ENCODE data around the gene MZF1. TPM values are rescaled to one million over a fixed set of nuclear protein-coding genes. Genes with fewer than 3 reads are reported as not detected.

MZF1 gene
- total RNA-seq, 2 experiments from 2014 or later: 30.0 to 39.1 TPM

- peak within 1 kb of the TSS; percentile 87 for H3K4me3 ChIP-seq (ENCODE audit: low read depth, low read length, poor library complexity, severe bottlenecking)
- H2AFZ ChIP-seq (ENCODE audit: low read length): peak within 1 kb of the TSS; percentile 86
- peaks cover 15% of the 10 kb centered on the region for H3K36me3 ChIP-seq (ENCODE audit: insufficient read depth, low read length)
- H3K4me2 ChIP-seq (ENCODE audit: low read length): peak within 1 kb of the TSS; percentile 95
- POLR2A ChIA-PET: interaction anchor here (0.7 to 2.7 kb wide), 6 partner anchors 12 to 193 kb away, joined by 3 to 14 read pairs (median 3); partner anchors contain the start of genes TRIM28 and ZSCAN22
- intact Hi-C loops (cut with micrococcal nuclease; ENCODE audit: unreplicated experiment): loop anchor here (1.0 to 5.0 kb wide), 6 partner anchors 25 to 337 kb away; partner anchors contain the start of genes TRIM28, ZNF274, ZNF324B and ZNF497
- H3K4me1 ChIP-seq (ENCODE audit: insufficient read depth, low read length, poor library complexity, severe bottlenecking): peaks cover 14% of the 10 kb centered on the region
- no peaks in the 10 kb centered on the region for H3K9me2 ChIP-seq (ENCODE audit: insufficient read depth, low read length)
- TF ChIP-seq EZH2phosphoT487 (IDR thresholded peaks at IDR 0.05; ENCODE audit: borderline replicate concordance, low read depth, low read length): no peak
- TF ChIP-seq, protein P1, sequence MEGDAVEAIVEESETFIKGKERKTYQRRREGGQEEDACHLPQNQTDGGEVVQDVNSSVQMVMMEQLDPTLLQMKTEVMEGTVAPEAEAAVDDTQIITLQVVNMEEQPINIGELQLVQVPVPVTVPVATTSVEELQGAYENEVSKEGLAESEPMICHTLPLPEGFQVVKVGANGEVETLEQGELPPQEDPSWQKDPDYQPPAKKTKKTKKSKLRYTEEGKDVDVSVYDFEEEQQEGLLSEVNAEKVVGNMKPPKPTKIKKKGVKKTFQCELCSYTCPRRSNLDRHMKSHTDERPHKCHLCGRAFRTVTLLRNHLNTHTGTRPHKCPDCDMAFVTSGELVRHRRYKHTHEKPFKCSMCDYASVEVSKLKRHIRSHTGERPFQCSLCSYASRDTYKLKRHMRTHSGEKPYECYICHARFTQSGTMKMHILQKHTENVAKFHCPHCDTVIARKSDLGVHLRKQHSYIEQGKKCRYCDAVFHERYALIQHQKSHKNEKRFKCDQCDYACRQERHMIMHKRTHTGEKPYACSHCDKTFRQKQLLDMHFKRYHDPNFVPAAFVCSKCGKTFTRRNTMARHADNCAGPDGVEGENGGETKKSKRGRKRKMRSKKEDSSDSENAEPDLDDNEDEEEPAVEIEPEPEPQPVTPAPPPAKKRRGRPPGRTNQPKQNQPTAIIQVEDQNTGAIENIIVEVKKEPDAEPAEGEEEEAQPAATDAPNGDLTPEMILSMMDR (conservative IDR thresholded peaks at IDR 0.05; ENCODE audit: low read length): peak; percentile 77
- H3K27ac ChIP-seq (ENCODE audit: low read depth, low read length, poor library complexity, severe bottlenecking): peak within 1 kb of the TSS; percentile 80
- peak; percentile 98 for DNase-seq (ENCODE audit: low spot score)
- no TSS peak for BruUV-seq (replicated peaks)
- peaks cover 11% of the 10 kb centered on the region; the same call in 1 of the 2 replicates for H3K79me2 ChIP-seq (ENCODE audit: insufficient read depth, low read depth, low read length)
- H4K20me1 ChIP-seq (ENCODE audit: insufficient read depth, low read length): no peaks in the 10 kb centered on the region
- H3K9me3 ChIP-seq (ENCODE audit: low read length): no peaks in the 10 kb centered on the region
- CTCF ChIA-PET (ENCODE audit: unreplicated experiment): interaction anchor here (0.7 to 1.5 kb wide), 3 partner anchors 24 to 37 kb away, joined by 3 to 7 read pairs (median 3); partner anchors contain the start of gene TRIM28
Measured at GRCh38 chr19:58519355-58520256, 53.5 kb downstream of the MZF1 start, which contains the start of gene ZBTB45. ZBTB45 (minus strand) TSS chr19:58519810; CDS start chr19:58517673, 2,137 bp downstream.

DNA sequence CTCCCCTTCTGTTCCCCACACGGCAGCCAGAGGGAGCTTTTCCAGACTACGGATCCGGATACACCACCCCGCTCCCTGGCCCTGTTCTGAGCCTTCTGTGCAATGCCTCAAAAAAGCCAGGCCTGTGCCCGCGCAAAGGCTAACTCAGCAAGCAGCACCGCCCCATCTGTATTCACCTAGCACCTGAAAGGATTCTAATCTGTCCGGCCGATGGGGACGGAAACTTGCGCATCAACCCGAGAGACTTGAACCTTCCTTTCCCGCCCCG lies 54.1 kb downstream of the MZF1 start:
- DNase-seq (ENCODE audit: low spot score): peak; percentile 76
- no TSS peak for BruUV-seq (replicated peaks)
- Histone ChIP-seq H3K4me2 (ENCODE audit: low read length) (peak overlapping the region; percentile 95), H3K27ac (ENCODE audit: low read depth, low read length, poor library complexity, severe bottlenecking) (peak overlapping the region; percentile 80), H3K9me3 (ENCODE audit: low read length) (no peaks in the 10 kb centered on the region), H3K9me2 (ENCODE audit: insufficient read depth, low read length) (no peaks in the 10 kb centered on the region), H3K4me3 (ENCODE audit: low read depth, low read length, poor library complexity, severe bottlenecking) (peak overlapping the region; percentile 87), H3K4me1 (ENCODE audit: insufficient read depth, low read length, poor library complexity, severe bottlenecking) (peaks cover 15% of the 10 kb centered on the region), H4K20me1 (ENCODE audit: insufficient read depth, low read length) (no peaks in the 10 kb centered on the region), H3K79me2 (ENCODE audit: insufficient read depth, low read depth, low read length) (peaks cover 11% of the 10 kb centered on the region; the same call in 1 of the 2 replicates), H2AFZ (ENCODE audit: low read length) (peak overlapping the region; percentile 86), H3K36me3 (ENCODE audit: insufficient read depth, low read length) (peaks cover 18% of the 10 kb centered on the region)
- CTCF ChIA-PET (ENCODE audit: unreplicated experiment): no interaction called here
- intact Hi-C loops (cut with micrococcal nuclease; ENCODE audit: unreplicated experiment): loop anchor here (1.0 to 5.0 kb wide), 6 partner anchors 25 to 336 kb away; partner anchors contain the start of genes TRIM28, ZNF274, ZNF324B and ZNF497
- no peak for TF ChIP-seq EZH2phosphoT487 (IDR thresholded peaks at IDR 0.05; ENCODE audit: borderline replicate concordance, low read depth, low read length)
- TF ChIP-seq, protein P1 (conservative IDR thresholded peaks at IDR 0.05; ENCODE audit: low read length): no peak
- POLR2A ChIA-PET: interaction anchor here (2.6 kb wide), 1 partner anchor 61 kb away, joined by 11 read pairs; no protein-coding TSS in a partner anchor
